Lower leg skin (tissue), 4 donors: Measurements from ENCODE around the gene NUF2. TPM values are rescaled to one million over a fixed set of nuclear protein-coding genes. Genes with fewer than 3 reads are reported as not detected.
"Not testable (repeated sequence)": the region's sequence is repeated elsewhere in the genome, so short reads cannot be mapped to it uniquely, and the experiment has no call there.

Source experiments
- DNase-seq, 2 donors: peaks; one replicate each; pipeline ENCODE4 v3.0.0-alpha.2; 2019; ENCODE audit warnings: low spot score in 2 of 2
- H3K4me3 ChIP-seq: fragments of 200-600 bp; sonication (generic); 2 replicates; pipeline ENCODE4 v1.5.1; 2017; ENCODE audit warnings: mild to moderate bottlenecking, low read depth; ENCODE audit not compliant: poor library complexity, severe bottlenecking
- CTCF ChIP-seq, 3 donors: fragments of 450-650 bp; IDR thresholded peaks; one replicate each; pipeline ENCODE4 v1.5.1; 2016; ENCODE audit warnings: antibody characterized with exemption in 3 of 3, mild to moderate bottlenecking in 3 of 3, moderate library complexity in 2 of 3
- POLR2A ChIP-seq, 2 donors: fragments of 450-650 bp; IDR thresholded peaks; one replicate each; pipeline ENCODE4 v1.6.1; 2016 to 2017; ENCODE audit warnings: antibody characterized with exemption in 2 of 2, mild to moderate bottlenecking in 1 of 2, moderate library complexity in 1 of 2
- WGBS, 2 donors: methylation state at CpG; one replicate each; pipeline ENCODE4 v1.1.5; 2018; 5-methylcytosine and 5-hydroxymethylcytosine counted together
- intact Hi-C: fragments of 100-400 bp; cut with DNase I; formaldehyde crosslinking; loops from one replicate; pipeline ENCODE4 v1.15.0; 2023; ENCODE audit warnings: low total_unique reads
- total RNA-seq, 4 donors: library from RNA; depleted of rRNA; stranded (reverse); fragments of >200 nt; gene quantifications; one replicate each; pipeline ENCODE4 v1.1.0, GENCODE V29; 2016

Gene NUF2
- total RNA-seq, 4 donors from 2014 or later, result 0.29 to 2.9 (median 2.5) TPM

GRCh38 chr1:163291461-163291860 is 30.3 kb upstream of the NUF2 start:
- WGBS, 2 donors, result 90 to 93% methylated on average over 3 of the region's 3 CpGs
- TF ChIP-seq CTCF (IDR thresholded peaks at IDR 0.05), result no peak
- TF ChIP-seq POLR2A (IDR thresholded peaks at IDR 0.05), result no peak
- no peak for DNase-seq
- intact Hi-C loops, result no loop called here
- H3K4me3 ChIP-seq, result no peak overlapping the region

GRCh38 chr1:163292153-163292552 is 29.6 kb upstream of the NUF2 start:
- intact Hi-C loops, H3K4me3 ChIP-seq, DNase-seq: not testable (repeated sequence)
- 96 to 100% methylated on average over 2 of the region's 2 CpGs for WGBS, 2 donors

GRCh38 chr1:163293497-163293896 is 28.3 kb upstream of the NUF2 start:
- DNase-seq, H3K4me3 ChIP-seq, intact Hi-C loops: not testable (repeated sequence)
- WGBS, 2 donors, result 85 to 88% methylated on average over 1 of the region's 1 CpG

GRCh38 chr1:163295949-163296348 is 25.8 kb upstream of the NUF2 start:
- WGBS, 2 donors, result 92 to 99% methylated on average over 2 of the region's 2 CpGs
- no peak for DNase-seq
- no peak overlapping the region for H3K4me3 ChIP-seq
- TF ChIP-seq CTCF (IDR thresholded peaks at IDR 0.05) (no peak), POLR2A (IDR thresholded peaks at IDR 0.05) (no peak)
- intact Hi-C loops, result no loop called here

GRCh38 chr1:163296504-163297263 is 25.1 kb upstream of the NUF2 start:
- 63 to 67% methylated on average over 1 of the region's 1 CpG for WGBS, 2 donors
- no peak for DNase-seq
- TF ChIP-seq CTCF (IDR thresholded peaks at IDR 0.05) (no peak), POLR2A (IDR thresholded peaks at IDR 0.05) (no peak)
- intact Hi-C loops, result no loop called here
- H3K4me3 ChIP-seq, result no peak overlapping the region

GRCh38 chr1:163298365-163298764 is 23.4 kb upstream of the NUF2 start:
- intact Hi-C loops, result no loop called here
- H3K4me3 ChIP-seq, result no peak overlapping the region
- TF ChIP-seq CTCF (IDR thresholded peaks at IDR 0.05), result no peak
- no peak for TF ChIP-seq POLR2A (IDR thresholded peaks at IDR 0.05)
- WGBS, 2 donors, result 25 to 32% methylated on average over 1 of the region's 1 CpG
- no peak for DNase-seq

GRCh38 chr1:163300568-163300967 is 21.2 kb upstream of the NUF2 start:
- H3K4me3 ChIP-seq, result no peak overlapping the region
- TF ChIP-seq CTCF (IDR thresholded peaks at IDR 0.05), result no peak
- no peak for TF ChIP-seq POLR2A (IDR thresholded peaks at IDR 0.05)
- 81 to 84% methylated on average over 4 of the region's 4 CpGs for WGBS, 2 donors
- no peak for DNase-seq
- intact Hi-C loops, result no loop called here
